ENCODE results near the gene FGF21.

The FGF21 gene

GRCh38 chr19:48731452-48731851, 23.9 kb upstream of the FGF21 start:
- DNase-seq: no peak

- DNase-seq: no peak
Measured at GRCh38 chr19:48734625-48735024, 20.7 kb upstream of the FGF21 start.

GRCh38 chr19:48735031-48735615, 20.2 kb upstream of the FGF21 start:
- no peak for DNase-seq

- DNase-seq: no peak
Measured at GRCh38 chr19:48737360-48737998, 17.8 kb upstream of the FGF21 start.

- peak; percentile 73 for DNase-seq
Measured at GRCh38 chr19:48738557-48739403, 16.5 kb upstream of the FGF21 start.

DNA sequence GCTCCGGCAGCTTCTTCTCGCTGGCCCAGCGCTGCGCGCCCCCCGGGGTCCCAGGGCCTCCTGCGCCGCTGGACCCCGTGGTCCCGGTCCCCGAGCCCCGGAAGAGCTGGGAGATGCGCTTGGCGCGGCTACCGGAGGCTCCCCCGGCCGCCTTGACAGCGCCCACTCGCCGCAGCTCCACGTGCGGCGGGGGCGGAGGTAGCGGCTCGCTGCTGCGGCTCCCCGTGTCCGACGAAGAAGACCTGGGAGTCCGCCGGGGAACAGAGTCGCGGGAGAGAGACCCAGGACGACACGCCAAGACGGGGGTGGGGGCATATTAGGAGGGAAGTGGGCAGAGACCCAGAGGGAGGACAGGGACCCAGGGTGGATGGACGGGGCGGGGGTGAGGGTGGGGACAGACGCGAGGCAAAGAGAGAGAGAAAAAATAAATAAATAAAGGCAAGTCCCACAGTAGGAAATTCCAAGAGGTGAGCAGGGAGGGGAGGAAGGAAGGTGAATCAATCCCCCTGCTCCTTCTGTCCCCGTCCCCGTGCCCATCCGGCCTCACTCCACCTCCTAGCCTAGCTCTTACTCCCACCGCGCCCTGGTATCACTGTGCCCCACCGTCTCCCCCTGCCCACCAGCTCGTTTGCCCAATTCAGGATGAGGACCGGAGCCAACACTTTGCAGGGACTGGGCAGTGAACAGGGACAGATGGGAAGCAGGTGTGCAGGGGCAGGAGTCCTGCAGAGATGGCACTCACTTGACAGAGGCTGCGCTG, 15.7 kb upstream of the FGF21 start:
- DNase-seq: no peak

- no peak for DNase-seq
Measured at GRCh38 chr19:48740164-48740972, 15.0 kb upstream of the FGF21 start, which contains the start of gene RASIP1. Gene RASIP1, minus strand, starts transcription at chr19:48740610. Its CDS starts 328 bp downstream, at chr19:48740282.

- DNase-seq: no peak
Measured at GRCh38 chr19:48741129-48741999, 14.0 kb upstream of the FGF21 start.

DNA sequence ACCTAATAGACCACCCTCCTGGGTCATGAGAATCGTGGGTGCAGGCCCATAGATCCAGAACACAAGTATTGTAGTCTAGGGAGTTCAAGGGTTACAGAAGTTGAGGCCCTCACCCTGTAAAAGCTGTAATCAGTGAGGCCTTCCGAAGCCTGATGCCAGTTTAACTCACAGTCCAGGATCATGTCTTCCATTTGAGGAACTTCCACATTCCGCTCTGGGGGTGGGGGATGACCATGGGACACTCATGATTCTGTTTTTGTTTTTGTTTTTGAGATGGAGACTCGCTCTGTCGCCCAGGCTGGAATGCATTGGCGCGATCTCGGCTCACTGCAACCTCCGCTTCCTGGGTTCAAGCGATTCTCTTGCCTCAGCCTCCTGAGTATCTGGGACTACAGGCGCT, 13.2 kb upstream of the FGF21 start:
- DNase-seq: no peak

GRCh38 chr19:48745208-48745995, 9.9 kb upstream of the FGF21 start:
- DNase-seq: peak; percentile 31

- DNase-seq: no peak
Measured at GRCh38 chr19:48746110-48746509, 9.2 kb upstream of the FGF21 start.

DNA sequence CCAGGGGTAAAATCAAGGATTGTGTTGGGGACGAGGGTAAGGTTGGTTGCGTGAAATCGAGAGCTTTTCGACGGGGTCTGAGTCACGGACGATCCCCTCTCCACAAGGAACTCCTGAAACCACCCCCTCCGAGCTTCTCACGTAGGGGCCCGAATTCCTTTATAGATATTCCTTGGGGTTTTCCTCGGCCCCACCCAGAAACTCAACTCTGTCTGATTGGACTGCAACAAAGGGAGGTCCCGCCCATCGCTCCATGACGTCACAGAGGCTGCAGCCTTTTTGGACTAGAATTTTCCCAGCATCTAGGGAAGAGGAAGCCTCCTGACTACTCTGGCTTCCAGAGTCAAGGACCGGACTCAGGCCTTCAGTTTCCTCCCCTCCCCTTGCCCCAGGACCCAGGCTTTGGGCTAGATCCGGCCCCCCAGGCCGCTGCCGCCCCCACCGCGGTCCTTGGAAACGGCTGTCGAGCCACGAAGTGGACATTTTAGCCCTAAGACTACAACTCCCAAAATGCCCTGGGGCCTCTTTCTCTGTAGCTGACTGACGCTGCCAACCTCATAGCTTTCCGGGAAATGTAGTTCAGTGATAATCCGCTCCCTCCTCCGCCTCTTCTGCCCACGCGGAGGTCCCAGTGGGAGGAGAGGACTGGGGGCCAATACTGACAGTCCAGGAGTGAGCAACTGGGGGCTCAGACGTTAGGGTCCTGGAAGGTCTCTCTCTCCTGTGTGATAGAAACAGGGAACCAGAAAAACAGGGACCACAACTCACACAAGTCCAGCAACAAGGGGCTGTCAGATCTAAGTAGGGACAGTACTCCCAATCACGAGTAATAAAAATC, 8.4 kb upstream of the FGF21 start, which contains the start of gene IZUMO1:
Gene IZUMO1, minus strand, starts transcription at position 172 of the 838 bp plus-strand sequence. CDS start 1,050 bp downstream, outside the sequence.
- DNase-seq: peak; percentile 93

GRCh38 chr19:48749571-48750198, 5.6 kb upstream of the FGF21 start:
- DNase-seq: no peak

- DNase-seq: no peak
Measured at GRCh38 chr19:48750351-48750750, 5.0 kb upstream of the FGF21 start.

DNA sequence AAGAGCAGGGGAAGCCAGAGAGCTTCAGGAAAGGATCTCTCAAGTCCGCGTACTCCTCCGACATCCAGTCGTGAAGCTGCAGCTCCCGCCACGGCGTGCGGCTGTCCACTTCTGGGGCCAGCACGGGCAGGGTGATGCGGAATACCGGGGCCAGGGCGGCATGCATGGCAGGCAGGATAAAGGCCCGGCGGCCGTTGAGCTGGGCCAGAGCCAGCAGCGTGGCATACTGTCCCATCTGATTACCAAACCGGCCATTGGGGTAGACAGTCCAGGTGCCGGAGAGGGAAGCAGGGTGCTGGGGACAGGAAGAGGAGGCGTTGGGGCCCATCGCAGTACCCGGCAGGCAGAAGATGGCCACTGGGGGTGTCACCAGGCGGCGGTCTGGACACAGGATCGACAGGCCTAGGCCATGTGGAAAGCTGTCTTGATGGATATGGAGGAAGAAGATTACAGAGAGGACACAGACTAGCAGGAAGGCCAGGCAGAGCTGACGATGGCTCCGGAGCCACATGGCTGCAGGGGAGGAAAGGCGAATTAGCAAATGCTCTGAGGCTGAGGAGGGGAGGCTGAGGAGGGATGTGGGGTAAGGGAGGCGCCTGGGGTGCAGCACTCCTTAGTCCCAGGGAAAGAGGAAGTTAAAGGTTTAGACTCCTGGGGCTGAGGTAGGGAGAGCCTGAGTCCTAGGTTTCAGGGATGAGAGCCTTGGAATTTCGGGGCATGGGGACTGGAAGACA, 4.4 kb upstream of the FGF21 start:
- no peak for DNase-seq

DNA sequence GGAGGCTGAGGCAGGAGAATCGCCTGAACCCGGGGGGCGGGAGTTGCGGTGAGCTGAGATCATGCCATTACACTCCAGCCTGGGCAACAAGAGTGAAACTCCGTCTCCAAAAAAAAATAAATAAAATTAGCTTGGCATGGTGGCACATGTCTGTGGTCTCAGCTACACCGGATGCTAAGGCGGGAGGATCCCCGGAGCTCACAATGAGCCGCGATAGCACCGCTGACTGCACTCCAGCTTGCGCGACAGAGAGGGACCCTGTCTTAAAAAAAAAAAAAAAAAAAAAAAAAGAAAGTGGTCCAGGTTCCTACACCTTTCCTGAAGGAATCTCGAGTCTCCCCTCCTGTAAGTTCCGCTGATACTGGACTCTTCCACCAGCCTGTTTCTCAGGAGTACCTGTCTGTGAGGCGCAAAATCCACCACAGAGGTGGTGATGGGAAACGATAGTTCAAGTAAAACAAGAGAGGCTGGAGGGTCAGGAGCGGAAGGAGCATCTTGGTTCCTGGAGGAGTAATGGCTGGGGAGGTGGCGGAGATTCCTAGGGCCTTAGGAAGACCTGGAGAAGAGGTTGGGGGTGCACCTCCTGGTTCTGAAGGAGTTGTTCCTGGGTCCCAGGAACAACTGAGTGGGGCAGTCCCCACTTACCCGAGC, 3.4 kb upstream of the FGF21 start:
- no peak for DNase-seq
